Measurements from ENCODE around the gene DYSF.

The DYSF gene

GRCh38 chr2:71554028-71554705 is 100.8 kb downstream of the DYSF start:
- DNase-seq (ENCODE audit: low spot score), result no peak

DNA sequence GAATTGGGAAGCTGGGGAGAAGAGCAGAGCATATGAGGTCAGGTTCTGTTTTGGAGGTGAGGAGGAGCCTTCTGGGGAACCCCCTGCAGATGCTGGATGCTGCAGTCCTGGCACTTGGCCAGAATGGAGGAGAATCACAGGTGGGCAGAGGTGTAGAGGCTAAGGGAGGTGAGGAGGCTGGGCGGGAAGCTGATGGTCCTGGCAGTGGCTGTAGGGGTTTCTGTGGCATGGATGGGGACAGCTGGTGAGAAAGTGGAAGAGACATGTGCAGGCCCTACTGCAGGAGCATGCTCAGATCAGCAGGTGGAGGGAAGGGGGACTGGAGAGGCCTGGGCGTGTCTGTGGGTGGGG is 101.3 kb downstream of the DYSF start:
- DNase-seq (ENCODE audit: low spot score), result no peak

DNA sequence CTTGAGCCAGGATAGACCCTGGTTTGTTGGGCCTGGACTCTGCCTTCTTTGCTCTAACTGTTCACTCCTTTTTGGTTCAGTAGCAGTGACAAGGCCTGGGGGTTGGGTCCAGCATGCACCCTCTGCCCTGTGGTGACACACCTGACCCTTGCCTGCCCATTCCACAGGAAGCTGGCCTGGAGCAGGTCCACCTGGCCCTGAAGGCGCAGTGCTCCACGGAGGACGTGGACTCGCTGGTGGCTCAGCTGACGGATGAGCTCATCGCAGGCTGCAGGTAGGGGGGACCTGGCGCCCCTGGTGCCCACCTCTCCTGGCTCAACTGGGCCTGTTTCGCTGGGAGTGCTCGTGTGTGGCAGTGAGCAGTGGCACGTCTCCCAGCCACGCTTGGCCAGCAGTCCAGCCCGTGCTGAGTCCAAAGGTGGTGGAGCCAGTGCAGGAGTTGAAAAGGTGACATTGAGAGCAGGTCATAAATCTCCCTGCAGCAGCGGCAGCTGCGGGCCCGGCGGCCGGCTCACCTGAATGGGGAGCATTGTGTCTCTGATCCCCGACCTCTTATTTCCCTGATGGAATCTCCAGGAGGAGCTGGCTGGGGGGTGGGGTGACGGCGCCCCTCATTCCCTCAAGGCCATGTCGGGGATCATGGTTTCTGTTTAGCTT is 102.6 kb downstream of the DYSF start:
- DNase-seq (ENCODE audit: low spot score), result no peak

DNA sequence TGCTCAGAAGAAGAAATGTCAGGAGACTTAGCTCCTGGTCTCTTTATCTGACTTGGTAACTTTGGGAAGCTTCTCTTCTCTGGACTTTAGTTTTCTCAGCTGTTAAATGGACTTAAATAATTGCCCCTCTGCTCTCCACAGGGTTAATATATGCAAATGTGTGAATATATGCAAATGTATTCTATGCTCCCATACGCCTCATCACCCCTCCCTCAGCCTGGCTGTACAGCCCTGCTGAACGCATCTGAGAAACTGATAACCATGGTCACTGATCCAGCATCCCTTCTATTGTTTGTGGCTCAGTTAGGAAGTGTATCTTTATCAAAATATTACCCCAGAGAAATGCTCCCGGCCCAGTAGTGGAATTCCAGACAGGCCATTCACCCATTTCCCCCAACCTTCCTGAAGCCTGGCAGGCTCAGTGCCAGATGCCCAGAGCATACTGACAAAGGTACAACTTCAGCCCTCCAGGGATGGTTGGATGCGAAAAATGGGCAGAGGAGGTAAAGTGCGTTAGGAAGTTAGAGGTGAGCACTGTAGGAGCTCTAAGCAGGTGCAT is 103.4 kb downstream of the DYSF start:
- no peak for DNase-seq (ENCODE audit: low spot score)

DNA sequence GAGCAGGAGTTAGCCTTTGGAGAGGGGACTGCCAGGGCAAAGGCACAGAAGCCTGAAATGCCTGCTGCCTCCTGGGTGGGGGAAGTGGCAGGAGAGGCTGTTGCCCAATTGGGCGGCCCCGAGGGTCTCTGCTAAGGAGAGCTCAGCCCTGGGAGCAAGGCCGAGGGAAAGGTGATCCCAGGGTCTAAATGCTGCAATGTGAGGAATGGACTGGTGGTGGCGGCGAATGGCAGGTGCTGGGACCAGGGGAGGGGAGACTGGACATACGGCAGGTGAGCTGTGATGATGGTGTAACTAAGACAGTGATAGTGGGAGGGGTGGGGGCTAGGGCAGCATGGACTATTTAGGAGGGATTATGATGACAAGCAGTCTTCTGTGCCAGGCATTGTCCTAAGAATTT is 104.0 kb downstream of the DYSF start:
- DNase-seq (ENCODE audit: low spot score), result no peak

DNA sequence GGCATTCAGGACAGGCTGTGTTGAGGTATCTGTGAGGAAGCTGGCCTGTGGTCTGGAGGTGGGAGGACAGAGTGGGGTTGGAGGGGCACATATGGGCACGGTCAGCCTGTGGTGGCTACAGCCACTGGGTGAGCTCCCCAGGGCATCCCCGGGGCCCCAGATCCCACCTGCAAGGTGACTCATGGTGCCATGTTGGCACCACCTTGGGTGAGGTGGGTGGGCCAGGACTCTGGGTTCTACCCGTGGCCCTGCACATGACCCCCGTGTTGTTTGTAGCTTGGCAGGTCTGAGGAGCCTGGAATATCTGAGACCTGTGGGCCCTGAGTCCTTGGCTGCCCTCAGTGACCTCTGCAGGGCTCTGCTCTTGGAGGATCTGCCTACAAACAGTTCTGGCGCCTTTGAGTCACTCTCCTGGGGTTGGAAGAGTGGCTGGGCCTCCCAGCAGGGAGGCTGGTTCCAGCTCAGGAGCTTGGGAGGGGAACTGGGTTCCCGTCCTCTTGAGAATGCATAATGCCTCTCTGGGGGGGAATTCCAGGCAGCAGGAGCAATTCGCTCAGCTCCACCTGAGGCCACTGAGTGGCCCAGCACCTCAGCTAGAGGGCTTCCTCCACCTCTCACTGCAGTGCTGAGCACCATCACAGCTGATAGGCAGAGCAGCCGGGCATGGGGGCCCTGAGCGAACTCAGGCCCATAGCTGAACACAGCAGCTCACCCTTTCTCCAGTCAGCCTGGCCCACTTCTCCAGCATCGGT is 105.1 kb downstream of the DYSF start:
- DNase-seq (ENCODE audit: low spot score), result no peak

GRCh38 chr2:71559080-71559827 is 105.9 kb downstream of the DYSF start:
- no peak for DNase-seq (ENCODE audit: low spot score)

- no peak for DNase-seq (ENCODE audit: low spot score)
Measured at GRCh38 chr2:71559828-71560637, 106.7 kb downstream of the DYSF start.

DNA sequence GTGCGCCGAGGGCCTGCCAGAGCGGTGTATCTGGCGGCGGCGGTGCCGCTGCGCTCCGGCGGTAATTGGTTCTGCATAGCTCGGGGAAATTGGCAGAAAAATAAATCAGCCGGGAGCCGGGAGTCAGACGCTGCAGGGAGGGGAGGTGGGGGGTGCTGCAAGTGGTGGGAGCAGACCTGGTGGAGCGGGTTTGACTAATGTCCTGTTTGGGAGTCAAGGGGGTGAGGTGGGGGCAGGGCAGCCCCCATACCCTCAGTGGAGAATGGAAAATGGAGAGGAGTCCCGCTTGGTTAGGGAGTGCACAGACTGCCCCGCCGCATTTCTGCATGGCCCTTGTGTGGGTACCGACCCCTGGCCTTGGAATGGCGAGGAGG is 107.3 kb downstream of the DYSF start:
- no peak for DNase-seq (ENCODE audit: low spot score)

DNA sequence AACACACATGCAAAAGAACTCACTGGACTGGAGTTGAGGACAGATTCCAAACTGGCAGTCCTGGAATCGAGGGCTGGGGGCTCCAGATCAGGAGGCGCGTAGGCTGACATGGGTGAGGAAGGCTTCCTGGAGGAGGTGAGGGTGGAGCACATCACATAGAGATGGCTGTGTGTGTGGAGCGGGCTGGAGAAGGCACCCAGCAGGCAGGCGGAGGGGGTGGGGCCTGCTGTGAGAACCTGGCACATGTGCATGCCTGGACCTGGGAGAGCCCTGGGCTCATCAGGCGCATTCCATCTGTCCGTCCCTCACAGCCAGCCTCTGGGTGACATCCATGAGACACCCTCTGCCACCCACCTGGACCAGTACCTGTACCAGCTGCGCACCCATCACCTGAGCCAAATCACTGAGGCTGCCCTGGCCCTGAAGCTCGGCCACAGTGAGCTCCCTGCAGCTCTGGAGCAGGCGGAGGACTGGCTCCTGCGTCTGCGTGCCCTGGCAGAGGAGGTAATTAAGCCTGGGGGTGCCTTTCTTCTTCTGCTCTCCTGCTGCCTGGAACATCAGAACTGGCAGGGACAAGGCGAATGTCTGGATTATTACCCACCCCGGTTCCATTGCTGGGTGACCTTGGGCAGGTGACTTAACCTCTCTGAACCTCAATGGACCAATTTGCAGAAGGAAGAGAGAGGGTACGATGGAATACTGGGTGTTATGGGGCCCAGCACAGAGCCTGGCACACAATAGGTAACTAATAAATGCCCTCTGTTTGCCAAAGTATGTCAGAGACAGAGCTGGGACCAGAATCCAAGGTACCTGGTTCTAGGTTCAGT is 108.3 kb downstream of the DYSF start:
- no peak for DNase-seq (ENCODE audit: low spot score)

GRCh38 chr2:71562518-71562917 is 109.2 kb downstream of the DYSF start:
- no peak for DNase-seq (ENCODE audit: low spot score)

DNA sequence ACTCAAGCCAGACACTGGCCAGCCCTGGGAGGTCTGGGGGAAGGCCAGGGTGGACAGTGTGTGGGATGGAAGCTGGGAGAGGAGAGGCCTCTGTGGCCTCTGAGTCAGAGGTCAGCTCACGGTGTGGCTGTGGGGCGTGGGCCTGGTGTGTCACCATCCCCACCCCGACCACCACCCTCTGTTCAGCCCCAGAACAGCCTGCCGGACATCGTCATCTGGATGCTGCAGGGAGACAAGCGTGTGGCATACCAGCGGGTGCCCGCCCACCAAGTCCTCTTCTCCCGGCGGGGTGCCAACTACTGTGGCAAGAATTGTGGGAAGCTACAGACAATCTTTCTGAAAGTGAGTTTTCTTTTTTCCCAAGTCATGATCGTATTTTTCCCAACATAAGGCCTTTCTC is 110.5 kb downstream of the DYSF start:
- no peak for DNase-seq (ENCODE audit: low spot score)

- no peak for DNase-seq (ENCODE audit: low spot score)
Measured at GRCh38 chr2:71564361-71564760, 111.0 kb downstream of the DYSF start.

- no peak for DNase-seq (ENCODE audit: low spot score)
Measured at GRCh38 chr2:71564790-71565189, 111.4 kb downstream of the DYSF start.

GRCh38 chr2:71566372-71566771 is 113.0 kb downstream of the DYSF start:
- no peak for DNase-seq (ENCODE audit: low spot score)

DNA sequence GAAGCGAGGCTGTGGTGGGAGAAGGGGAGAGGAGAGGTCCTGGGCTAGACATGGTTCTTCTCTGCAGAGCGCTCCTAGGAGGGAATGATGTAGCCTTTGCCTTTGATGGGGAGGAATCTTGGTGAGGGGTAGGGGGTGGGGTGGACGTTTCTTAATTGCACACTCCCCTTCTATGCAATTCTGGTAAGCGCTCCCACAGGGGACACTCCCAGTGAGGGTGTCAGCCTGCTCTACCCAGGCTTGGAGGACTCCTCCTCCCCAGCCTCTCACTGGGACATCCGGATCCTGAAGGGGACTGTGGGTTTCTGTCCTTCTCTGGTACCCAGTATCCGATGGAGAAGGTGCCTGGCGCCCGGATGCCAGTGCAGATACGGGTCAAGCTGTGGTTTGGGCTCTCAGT is 114.3 kb downstream of the DYSF start:
- DNase-seq (ENCODE audit: low spot score), result no peak

DNA sequence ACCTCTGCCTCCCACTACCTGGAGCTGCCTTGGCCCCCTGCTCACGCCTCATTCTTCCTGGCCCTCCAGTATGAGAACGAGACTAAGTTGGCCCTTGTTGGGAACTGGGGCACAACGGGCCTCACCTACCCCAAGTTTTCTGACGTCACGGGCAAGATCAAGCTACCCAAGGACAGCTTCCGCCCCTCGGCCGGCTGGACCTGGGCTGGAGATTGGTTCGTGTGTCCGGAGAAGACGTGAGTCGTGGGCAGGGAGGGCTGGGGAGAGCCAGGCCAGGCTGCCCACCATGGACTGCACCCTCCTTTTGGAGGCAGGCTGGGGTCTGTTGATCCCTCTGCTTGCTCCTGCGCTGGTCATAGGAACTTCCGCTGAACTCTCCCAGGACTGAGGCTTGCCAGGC is 114.7 kb downstream of the DYSF start:
- no peak for DNase-seq (ENCODE audit: low spot score)

DNA sequence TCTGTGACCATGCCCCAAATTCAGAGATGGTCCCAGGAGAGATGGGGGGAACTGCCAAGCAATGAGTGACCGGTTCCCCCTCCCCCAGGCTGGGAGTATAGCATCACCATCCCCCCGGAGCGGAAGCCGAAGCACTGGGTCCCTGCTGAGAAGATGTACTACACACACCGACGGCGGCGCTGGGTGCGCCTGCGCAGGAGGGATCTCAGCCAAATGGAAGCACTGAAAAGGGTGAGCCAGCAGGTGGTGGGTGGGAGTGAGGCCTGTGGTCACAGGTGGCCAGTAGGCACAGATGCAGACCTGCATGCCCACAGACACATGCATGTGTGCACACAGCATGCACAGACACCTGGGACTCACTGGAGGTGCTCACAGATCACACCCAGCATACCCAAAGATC is 117.2 kb downstream of the DYSF start:
- no peak for DNase-seq (ENCODE audit: low spot score)

DNA sequence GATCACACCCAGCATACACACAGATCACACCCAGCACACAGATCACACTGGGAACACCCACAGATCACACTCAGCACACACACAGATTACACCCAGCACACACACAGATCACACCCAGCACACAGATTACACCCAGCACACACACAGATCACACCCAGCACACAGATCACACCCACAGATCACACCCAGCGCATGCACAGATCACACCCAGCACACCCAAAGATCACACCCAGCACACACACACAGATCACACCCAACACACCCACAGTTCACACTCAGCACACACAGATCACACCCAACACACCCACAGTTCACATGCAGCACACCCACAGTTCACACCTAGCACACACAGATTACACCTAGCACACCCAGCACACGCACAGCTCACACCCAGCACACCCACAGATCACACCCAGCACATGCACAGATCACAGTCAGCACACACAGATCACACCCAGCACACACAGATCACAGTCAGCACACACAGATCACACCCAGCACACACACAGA is 117.6 kb downstream of the DYSF start:
- DNase-seq (ENCODE audit: low spot score), result no peak

GRCh38 chr2:71571945-71572344 is 118.6 kb downstream of the DYSF start:
- no peak for DNase-seq (ENCODE audit: low spot score)

All from germinal center (tissue), 1 donor.